Gastroesophageal sphincter (tissue), 2 donors: ENCODE measurements around the gene SCRN2.

Experiments used
- EP300 ChIP-seq: sonication (generic); formaldehyde crosslinking; IDR thresholded peaks from one replicate; pipeline ENCODE4 v1.6.1; 2017; ENCODE audit warnings: antibody characterized with exemption, mild to moderate bottlenecking
- POLR2A ChIP-seq, 2 donors: fragments of 450-650 bp; IDR thresholded peaks; one replicate each; pipeline ENCODE4 v1.6.1; 2017; ENCODE audit warnings: antibody characterized with exemption in 2 of 2, mild to moderate bottlenecking in 2 of 2, moderate library complexity in 1 of 2
- POLR2AphosphoS5 ChIP-seq: sonication (generic); formaldehyde crosslinking; IDR thresholded peaks from one replicate; pipeline ENCODE4 v1.6.1; 2017; ENCODE audit warnings: antibody characterized with exemption

DNA sequence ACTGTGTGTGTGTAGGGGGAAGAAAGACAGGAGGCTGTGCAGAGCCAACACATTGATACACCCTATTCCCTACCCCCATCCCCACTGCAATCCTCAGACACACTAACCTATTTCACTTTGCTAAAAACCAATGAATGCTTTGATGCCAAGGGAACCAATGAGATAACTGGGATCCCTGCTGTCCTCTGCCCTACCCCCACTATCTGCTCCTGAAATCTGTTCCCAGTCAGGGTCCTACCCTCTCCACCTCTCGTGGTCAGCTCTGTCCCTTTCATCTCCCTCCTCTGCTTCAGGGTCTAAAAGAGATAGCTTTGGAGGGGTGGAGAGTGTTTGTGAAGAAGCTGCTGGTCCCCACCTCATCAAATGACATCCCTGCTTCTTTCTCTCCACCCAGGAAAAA, 29.0 kb upstream of the SCRN2 start:
- TF ChIP-seq POLR2A (IDR thresholded peaks at IDR 0.05) (no peak), POLR2AphosphoS5 (no peak), EP300 (no peak)
